Non-pigmented ciliary epithelial cell (primary cell): ENCODE measurements around the gene CD81.

Experiments
- DNase-seq: peaks from one replicate; pipeline ENCODE4 v3.0.0-alpha.2; 2010; ENCODE audit warnings: low read depth

Gene CD81

GRCh38 chr11:2421226-2421994 lies 44.3 kb downstream of the CD81 start:
- DNase-seq: no peak

GRCh38 chr11:2421996-2422395 lies 44.9 kb downstream of the CD81 start:
- DNase-seq: no peak

GRCh38 chr11:2422461-2423156 lies 45.5 kb downstream of the CD81 start:
- no peak for DNase-seq

GRCh38 chr11:2423157-2424025 lies 46.3 kb downstream of the CD81 start:
- no peak for DNase-seq

- no peak for DNase-seq
Measured at GRCh38 chr11:2424811-2425495, 47.8 kb downstream of the CD81 start.

GRCh38 chr11:2425506-2425905 lies 48.4 kb downstream of the CD81 start:
- DNase-seq: no peak

GRCh38 chr11:2426221-2426620 lies 49.1 kb downstream of the CD81 start:
- DNase-seq: no peak

GRCh38 chr11:2426826-2427521 lies 49.9 kb downstream of the CD81 start:
- DNase-seq: no peak

GRCh38 chr11:2427721-2428321 lies 50.7 kb downstream of the CD81 start:
- DNase-seq: no peak

GRCh38 chr11:2428322-2428795 lies 51.2 kb downstream of the CD81 start:
- DNase-seq: no peak

- no peak for DNase-seq
Measured at GRCh38 chr11:2431395-2431794, 54.3 kb downstream of the CD81 start.

- DNase-seq: no peak
Measured at GRCh38 chr11:2432171-2432621, 55.1 kb downstream of the CD81 start.

GRCh38 chr11:2432628-2433071 lies 55.5 kb downstream of the CD81 start:
- DNase-seq: no peak

GRCh38 chr11:2433106-2433925 lies 56.2 kb downstream of the CD81 start:
- DNase-seq: no peak

GRCh38 chr11:2434008-2434407 lies 56.9 kb downstream of the CD81 start:
- no peak for DNase-seq

GRCh38 chr11:2434506-2435255 lies 57.6 kb downstream of the CD81 start:
- no peak for DNase-seq

- no peak for DNase-seq
Measured at GRCh38 chr11:2435288-2436012, 58.3 kb downstream of the CD81 start.

GRCh38 chr11:2436013-2436520 lies 59.0 kb downstream of the CD81 start:
- DNase-seq: no peak
